ENCODE results near the gene ANKDD1A. TPM values are rescaled to one million over a fixed set of nuclear protein-coding genes. Genes with fewer than 3 reads are reported as not detected.

The ANKDD1A gene
- total RNA-seq, 1 experiment from 2014 or later: 6.1 TPM

GRCh38 chr15:64865998-64866520 is 45.6 kb upstream of the ANKDD1A start (continued):
- TF ChIP-seq TP53 (CRISPR knock-in tag; IDR thresholded peaks at IDR 0.05): no peak
- TF ChIP-seq PRRX2 (CRISPR knock-in tag; IDR thresholded peaks at IDR 0.05): no peak
- TF ChIP-seq NR2C2 (CRISPR knock-in tag; IDR thresholded peaks at IDR 0.05): no peak
- TF ChIP-seq FOXK1 (CRISPR knock-in tag; IDR thresholded peaks at IDR 0.05): peak; percentile 29; the same call in 1 of the 2 replicates

- Mint-ChIP-seq H3K36me3 (peaks cover 4% of the 10 kb centered on the region), H3K27me3 (ENCODE audit: low read depth) (no peaks in the 10 kb centered on the region), H3K4me3 (no peak overlapping the region), H3K27ac (peak overlapping the region; percentile 61; the same call in 1 of the 2 replicates), H3K9me3 (no peaks in the 10 kb centered on the region), H3K4me1 (peaks cover 34% of the 10 kb centered on the region)
- ATAC-seq (no peak), DNase-seq (ENCODE audit: low spot score) (no peak)
- CTCF ChIA-PET: no interaction called here
- POLR2A ChIA-PET: no interaction called here
- TF ChIP-seq NFYB (CRISPR knock-in tag; conservative IDR thresholded peaks at IDR 0.05; ENCODE audit: low read depth): no peak
- TF ChIP-seq NR3C1 (CRISPR knock-in tag; conservative IDR thresholded peaks at IDR 0.05; ENCODE audit: low read depth): no peak
- TF ChIP-seq ZNF121 (CRISPR knock-in tag; IDR thresholded peaks at IDR 0.05): no peak
- TF ChIP-seq ATF1 (CRISPR knock-in tag; IDR thresholded peaks at IDR 0.05): no peak
- no peak for TF ChIP-seq CREM (CRISPR knock-in tag; IDR thresholded peaks at IDR 0.05)
- no peak for TF ChIP-seq TEAD1 (CRISPR knock-in tag; IDR thresholded peaks at IDR 0.05)
- no peak for TF ChIP-seq IRF1 (CRISPR knock-in tag; IDR thresholded peaks at IDR 0.05)
- TF ChIP-seq MLX (CRISPR knock-in tag; IDR thresholded peaks at IDR 0.05): no peak
- TF ChIP-seq FOXJ3 (CRISPR knock-in tag; IDR thresholded peaks at IDR 0.05; ENCODE audit: borderline replicate concordance): no peak
- TF ChIP-seq ZNF219 (CRISPR knock-in tag; IDR thresholded peaks at IDR 0.05; ENCODE audit: borderline replicate concordance): no peak
- no peak for TF ChIP-seq IRF2 (CRISPR knock-in tag; IDR thresholded peaks at IDR 0.05; ENCODE audit: borderline replicate concordance, low read depth)
- no peak for TF ChIP-seq ATF2 (CRISPR knock-in tag; IDR thresholded peaks at IDR 0.05; ENCODE audit: borderline replicate concordance, low read depth)
- TF ChIP-seq SP1 (CRISPR knock-in tag; conservative IDR thresholded peaks at IDR 0.05): no peak
- TF ChIP-seq SOX15 (CRISPR knock-in tag; IDR thresholded peaks at IDR 0.05): no peak
- no peak for TF ChIP-seq ATF6 (CRISPR knock-in tag; IDR thresholded peaks at IDR 0.05)
- TF ChIP-seq EMX1 (CRISPR knock-in tag; IDR thresholded peaks at IDR 0.05): no peak
- TF ChIP-seq JAZF1 (CRISPR knock-in tag; IDR thresholded peaks at IDR 0.05): no peak
- TF ChIP-seq OVOL2 (CRISPR knock-in tag; IDR thresholded peaks at IDR 0.05; ENCODE audit: borderline replicate concordance): no peak
- TF ChIP-seq TP53 (CRISPR knock-in tag; IDR thresholded peaks at IDR 0.05): no peak
- no peak for TF ChIP-seq E2F1 (CRISPR knock-in tag; IDR thresholded peaks at IDR 0.05)
Measured at GRCh38 chr15:64869501-64869900, 42.2 kb upstream of the ANKDD1A start.

Data from WTC11 (cell line).